Measurements from ENCODE around the gene NEK6. TPM values are rescaled to one million over a fixed set of nuclear protein-coding genes. Genes with fewer than 3 reads are reported as not detected.

Gene NEK6
- total and polyA plus RNA-seq, 10 of the 15 experiments (the other 5 are each of a cell fraction or from before 2014, with no cell fraction given) = 31.3 to 161 (median 89.2) TPM

DNA sequence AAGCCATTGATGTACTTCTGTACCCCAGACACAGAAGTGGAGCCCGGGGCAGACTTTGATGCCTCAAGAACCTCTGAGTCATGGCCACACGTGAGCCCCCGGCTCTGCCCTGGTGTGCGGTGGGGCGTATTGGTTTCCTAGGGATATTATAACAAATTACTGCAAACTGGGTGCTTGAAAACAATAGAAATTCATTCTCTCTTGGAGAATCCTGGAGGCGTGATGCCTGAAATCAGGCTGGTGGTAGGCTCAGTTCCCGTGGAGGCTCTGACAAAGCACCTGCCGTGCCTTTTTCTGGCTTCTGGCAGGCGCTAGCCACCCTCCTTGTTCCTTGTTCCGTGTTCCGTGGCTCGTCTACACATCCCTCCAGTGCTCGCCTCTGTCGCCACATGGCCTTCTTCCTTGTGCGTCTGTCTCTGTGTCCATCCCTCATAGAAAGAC is 24.2 kb downstream of the NEK6 start:
- SMC1A ChIA-PET (ENCODE audit: uncharacterized antibody, unreplicated experiment) = no interaction called here
- in situ Hi-C loops (cut with MboI) = loop anchor here (25.0 kb wide), 1 partner anchor 145 kb away; no protein-coding TSS in a partner anchor

More for the DNA sequence above, 24.2 kb downstream of the NEK6 start:
- no peak for DNase-seq (ENCODE audit: low read depth, low spot score)
- H4K20me1 ChIP-seq (ENCODE audit: control insufficient read depth, insufficient read depth) = peaks cover 4% of the 10 kb centered on the region
- POLR2A ChIA-PET = no interaction called here
- H3K4me3 ChIP-seq = no peak overlapping the region
- H3K27me3 ChIP-seq (replicated peaks in 1 of 2; ENCODE audit: control insufficient read depth in 2 of 2, insufficient read depth in 2 of 2, low read length in 1 of 2) = no peaks in the 10 kb centered on the region
- RAD21 ChIA-PET (ENCODE audit: unreplicated experiment) = no interaction called here
- CTCF ChIA-PET = no interaction called here
- H3K27ac ChIP-seq (ENCODE audit: control insufficient read depth, insufficient read depth) = no peak overlapping the region
- BruUV-seq (replicated peaks) = no TSS peak
- TF ChIP-seq MYC (IDR thresholded peaks at IDR 0.05; ENCODE audit: insufficient read depth, insufficient read length, insufficient replicate concordance, low read length, severe bottlenecking) (no peak), SMC3 (IDR thresholded peaks at IDR 0.05; ENCODE audit: borderline replicate concordance, low read length) (no peak), RCOR1 (conservative IDR thresholded peaks at IDR 0.05; ENCODE audit: low read depth, low read length) (no peak), NFXL1 (IDR thresholded peaks at IDR 0.05; ENCODE audit: borderline replicate concordance) (no peak), HCFC1 (IDR thresholded peaks at IDR 0.05; ENCODE audit: low read length) (no peak), PAX5 (IDR thresholded peaks at IDR 0.05; ENCODE audit: borderline replicate concordance, low read depth, low read length) (no peak), SP1 (IDR thresholded peaks at IDR 0.05; ENCODE audit: low read depth, low read length) (no peak), POLR2AphosphoS5 (IDR thresholded peaks at IDR 0.05; ENCODE audit: low read length) (no peak)
- TF ChIP-seq, protein P1, sequence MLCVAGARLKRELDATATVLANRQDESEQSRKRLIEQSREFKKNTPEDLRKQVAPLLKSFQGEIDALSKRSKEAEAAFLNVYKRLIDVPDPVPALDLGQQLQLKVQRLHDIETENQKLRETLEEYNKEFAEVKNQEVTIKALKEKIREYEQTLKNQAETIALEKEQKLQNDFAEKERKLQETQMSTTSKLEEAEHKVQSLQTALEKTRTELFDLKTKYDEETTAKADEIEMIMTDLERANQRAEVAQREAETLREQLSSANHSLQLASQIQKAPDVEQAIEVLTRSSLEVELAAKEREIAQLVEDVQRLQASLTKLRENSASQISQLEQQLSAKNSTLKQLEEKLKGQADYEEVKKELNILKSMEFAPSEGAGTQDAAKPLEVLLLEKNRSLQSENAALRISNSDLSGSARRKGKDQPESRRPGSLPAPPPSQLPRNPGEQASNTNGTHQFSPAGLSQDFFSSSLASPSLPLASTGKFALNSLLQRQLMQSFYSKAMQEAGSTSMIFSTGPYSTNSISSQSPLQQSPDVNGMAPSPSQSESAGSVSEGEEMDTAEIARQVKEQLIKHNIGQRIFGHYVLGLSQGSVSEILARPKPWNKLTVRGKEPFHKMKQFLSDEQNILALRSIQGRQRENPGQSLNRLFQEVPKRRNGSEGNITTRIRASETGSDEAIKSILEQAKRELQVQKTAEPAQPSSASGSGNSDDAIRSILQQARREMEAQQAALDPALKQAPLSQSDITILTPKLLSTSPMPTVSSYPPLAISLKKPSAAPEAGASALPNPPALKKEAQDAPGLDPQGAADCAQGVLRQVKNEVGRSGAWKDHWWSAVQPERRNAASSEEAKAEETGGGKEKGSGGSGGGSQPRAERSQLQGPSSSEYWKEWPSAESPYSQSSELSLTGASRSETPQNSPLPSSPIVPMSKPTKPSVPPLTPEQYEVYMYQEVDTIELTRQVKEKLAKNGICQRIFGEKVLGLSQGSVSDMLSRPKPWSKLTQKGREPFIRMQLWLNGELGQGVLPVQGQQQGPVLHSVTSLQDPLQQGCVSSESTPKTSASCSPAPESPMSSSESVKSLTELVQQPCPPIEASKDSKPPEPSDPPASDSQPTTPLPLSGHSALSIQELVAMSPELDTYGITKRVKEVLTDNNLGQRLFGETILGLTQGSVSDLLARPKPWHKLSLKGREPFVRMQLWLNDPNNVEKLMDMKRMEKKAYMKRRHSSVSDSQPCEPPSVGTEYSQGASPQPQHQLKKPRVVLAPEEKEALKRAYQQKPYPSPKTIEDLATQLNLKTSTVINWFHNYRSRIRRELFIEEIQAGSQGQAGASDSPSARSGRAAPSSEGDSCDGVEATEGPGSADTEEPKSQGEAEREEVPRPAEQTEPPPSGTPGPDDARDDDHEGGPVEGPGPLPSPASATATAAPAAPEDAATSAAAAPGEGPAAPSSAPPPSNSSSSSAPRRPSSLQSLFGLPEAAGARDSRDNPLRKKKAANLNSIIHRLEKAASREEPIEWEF (IDR thresholded peaks at IDR 0.05; ENCODE audit: insufficient replicate concordance, low read depth, low read length) = no peak
- peaks cover 8 to 19% of the 10 kb centered on the region in 2 experiments for H3K36me3 ChIP-seq (ENCODE audit: control insufficient read depth in 2 of 2, insufficient read depth in 2 of 2, low read length in 1 of 2)
- H3K79me2 ChIP-seq (ENCODE audit: control insufficient read depth, insufficient read depth, low read length) = peaks cover 91% of the 10 kb centered on the region
- intact Hi-C loops (cut with micrococcal nuclease; ENCODE audit: unreplicated experiment) = no loop called here
- no peak for FAIRE-seq
- 74% methylated on average over 15 of the region's 15 CpGs for WGBS (ENCODE audit: insufficient coverage, insufficient replicate concordance, low lambda C conversion rate, missing lambda C conversion rate)
- no peaks in the 10 kb centered on the region; the same call in 2 of the 3 replicates for H3K9me3 ChIP-seq (replicated peaks; ENCODE audit: control insufficient read depth, insufficient read depth, low read length)
- H3K4me2 ChIP-seq (ENCODE audit: control insufficient read depth, insufficient read depth) = no peak overlapping the region
- no peak for ATAC-seq
- H3K4me1 ChIP-seq (ENCODE audit: control insufficient read depth, insufficient read depth, low read length) = peaks cover 33% of the 10 kb centered on the region
- H3K9ac ChIP-seq (ENCODE audit: control insufficient read depth, insufficient read depth, low read length) = no peak overlapping the region
- H2AFZ ChIP-seq (ENCODE audit: control insufficient read depth, low read depth, low read length) = no peak overlapping the region

All from GM12878 (cell line).